Thyroid gland (tissue), 4 donors: Measurements from ENCODE around the gene COL18A1.

Experiments
- POLR2A ChIP-seq, 2 donors: fragments of 450-650 bp; IDR thresholded peaks; one replicate each; pipeline ENCODE4 v1.6.1; 2017; ENCODE audit warnings: antibody characterized with exemption in 2 of 2, mild to moderate bottlenecking in 2 of 2, moderate library complexity in 1 of 2
- TF ChIP-seq, protein P1 (sequence below), 6 experiments: fragments of 200-600 bp in 3 of 6; fragments of 450-650 bp in 3 of 6; sonication (generic) in 3 of 6; IDR thresholded peaks; one replicate each; pipeline ENCODE4 v1.5.1; 2016 to 2019; ENCODE audit warnings: antibody characterized with exemption in 6 of 6, mild to moderate bottlenecking in 2 of 6, inconsistent platforms in 1 of 6, moderate library complexity in 1 of 6

DNA sequence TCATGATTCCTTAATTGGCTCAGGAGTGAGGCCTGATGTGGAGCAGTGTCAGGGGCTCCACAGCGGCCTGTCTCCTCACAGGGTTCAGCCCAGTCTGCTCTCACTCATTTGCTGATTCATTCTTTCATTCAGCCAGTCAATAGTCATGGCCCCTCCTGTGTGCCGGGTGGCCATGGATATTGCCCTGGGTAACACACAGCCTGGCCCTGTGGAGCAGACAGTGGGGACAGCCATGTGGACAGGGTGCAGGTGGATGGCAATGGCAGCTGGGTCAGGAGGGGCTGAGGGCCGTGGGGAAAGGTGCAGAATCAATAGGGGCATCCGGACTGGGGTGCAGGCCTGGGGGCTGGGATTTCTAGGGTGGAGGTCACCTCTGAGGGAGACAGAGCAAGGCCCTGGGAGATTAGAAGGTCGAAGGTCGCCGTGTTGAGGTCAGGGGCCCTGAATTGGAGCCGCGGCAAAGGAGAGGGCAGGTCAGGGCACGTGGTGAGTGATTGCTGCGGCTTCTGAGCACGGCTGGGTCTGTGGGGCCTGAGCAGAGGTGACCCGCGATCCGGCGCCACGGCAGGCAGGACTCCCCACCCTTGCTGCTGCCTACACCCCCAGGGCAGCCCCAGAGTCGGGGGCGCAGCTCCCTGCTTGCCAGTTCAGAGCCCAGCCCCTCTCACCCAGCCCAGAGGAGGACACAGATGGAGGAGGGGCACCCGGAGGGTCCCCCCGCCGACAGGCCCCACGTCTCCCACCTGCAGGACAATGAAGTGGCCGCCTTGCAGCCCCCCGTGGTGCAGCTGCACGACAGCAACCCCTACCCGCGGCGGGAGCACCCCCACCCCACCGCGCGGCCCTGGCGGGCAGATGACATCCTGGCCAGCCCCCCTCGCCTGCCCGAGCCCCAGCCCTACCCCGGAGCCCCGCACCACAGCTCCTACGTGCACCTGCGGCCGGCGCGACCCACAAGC is 103.9 kb downstream of the COL18A1 start:
- TF ChIP-seq, protein P1, sequence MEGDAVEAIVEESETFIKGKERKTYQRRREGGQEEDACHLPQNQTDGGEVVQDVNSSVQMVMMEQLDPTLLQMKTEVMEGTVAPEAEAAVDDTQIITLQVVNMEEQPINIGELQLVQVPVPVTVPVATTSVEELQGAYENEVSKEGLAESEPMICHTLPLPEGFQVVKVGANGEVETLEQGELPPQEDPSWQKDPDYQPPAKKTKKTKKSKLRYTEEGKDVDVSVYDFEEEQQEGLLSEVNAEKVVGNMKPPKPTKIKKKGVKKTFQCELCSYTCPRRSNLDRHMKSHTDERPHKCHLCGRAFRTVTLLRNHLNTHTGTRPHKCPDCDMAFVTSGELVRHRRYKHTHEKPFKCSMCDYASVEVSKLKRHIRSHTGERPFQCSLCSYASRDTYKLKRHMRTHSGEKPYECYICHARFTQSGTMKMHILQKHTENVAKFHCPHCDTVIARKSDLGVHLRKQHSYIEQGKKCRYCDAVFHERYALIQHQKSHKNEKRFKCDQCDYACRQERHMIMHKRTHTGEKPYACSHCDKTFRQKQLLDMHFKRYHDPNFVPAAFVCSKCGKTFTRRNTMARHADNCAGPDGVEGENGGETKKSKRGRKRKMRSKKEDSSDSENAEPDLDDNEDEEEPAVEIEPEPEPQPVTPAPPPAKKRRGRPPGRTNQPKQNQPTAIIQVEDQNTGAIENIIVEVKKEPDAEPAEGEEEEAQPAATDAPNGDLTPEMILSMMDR (IDR thresholded peaks at IDR 0.05), result no peak
- TF ChIP-seq POLR2A (IDR thresholded peaks at IDR 0.05), result no peak
